Activated gamma-delta T cell (primary cell): ENCODE data around the gene TSSC4.

Source experiments
- DNase-seq: peaks from one replicate; lab custom pipeline; 2025; lab: John Stamatoyannopoulos, UW

TSSC4 gene

GRCh38 chr11:2447951-2448650 lies 47.6 kb downstream of the TSSC4 start:
- DNase-seq: no peak

GRCh38 chr11:2448661-2449547 lies 48.4 kb downstream of the TSSC4 start:
- DNase-seq: no peak

GRCh38 chr11:2449548-2450320 lies 49.2 kb downstream of the TSSC4 start:
- DNase-seq: no peak

GRCh38 chr11:2450321-2451041 lies 49.9 kb downstream of the TSSC4 start:
- DNase-seq: no peak

- DNase-seq: no peak
Measured at GRCh38 chr11:2451336-2451735, 50.8 kb downstream of the TSSC4 start.

DNA sequence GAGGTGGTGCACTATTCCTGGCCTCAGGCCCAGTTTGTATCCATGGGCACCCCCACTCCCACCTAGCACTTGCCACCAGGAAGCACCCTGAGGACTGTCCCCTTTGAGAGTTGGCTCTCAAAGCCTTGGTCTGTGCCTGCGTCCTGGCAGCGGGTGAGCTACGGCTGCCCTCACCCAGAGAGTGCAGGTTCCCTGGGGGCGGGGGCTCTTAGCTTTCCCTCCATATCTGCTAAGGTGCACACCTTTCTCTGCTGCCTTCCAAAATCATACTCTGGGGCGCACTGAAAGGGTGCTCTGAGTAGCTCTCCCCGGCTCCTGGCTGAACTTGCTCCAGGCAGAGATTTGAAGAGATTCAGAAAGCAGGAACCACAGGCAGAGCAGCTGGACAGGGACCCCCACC lies 51.4 kb downstream of the TSSC4 start:
- no peak for DNase-seq

GRCh38 chr11:2452321-2453012 lies 51.9 kb downstream of the TSSC4 start:
- no peak for DNase-seq

- no peak for DNase-seq
Measured at GRCh38 chr11:2453436-2453835, 52.9 kb downstream of the TSSC4 start.
